ENCODE results near the gene ARID1B. TPM values are rescaled to one million over a fixed set of nuclear protein-coding genes. Genes with fewer than 3 reads are reported as not detected.

Gene ARID1B
- total and polyA plus RNA-seq, 7 donors = 8.1 to 61.1 (median 53.1) TPM

GRCh38 chr6:157005940-157006339 is 228.8 kb downstream of the ARID1B start:
- no peak for DNase-seq
- 31 to 51% (median 47%) methylated on average over 2 of the region's 2 CpGs for WGBS, 3 donors
- Histone ChIP-seq H3K4me1 (peaks cover 14% of the 10 kb centered on the region), H3K9me3 (no peaks in the 10 kb centered on the region), H3K27ac (no peak overlapping the region), H3K36me3 (ENCODE audit: insufficient read depth in 1 of 2, low read depth in 1 of 2) (no peaks in the 10 kb centered on the region), H3K4me3 (no peak overlapping the region), H3K27me3 (ENCODE audit: insufficient read depth in 3 of 3, low read length in 2 of 3) (no peaks in the 10 kb centered on the region)
- intact Hi-C loops (cut with DNase I) = no loop called here
- TF ChIP-seq CTCF (IDR thresholded peaks at IDR 0.05) = no peak
- no peak for ATAC-seq

GRCh38 chr6:157008568-157008967 is 231.4 kb downstream of the ARID1B start:
- 93 to 99% (median 93%) methylated on average over 7 of the region's 7 CpGs for WGBS, 3 donors
- no peaks in the 10 kb centered on the region for H3K27me3 ChIP-seq (ENCODE audit: insufficient read depth in 3 of 3, low read length in 2 of 3)
- no peaks in the 10 kb centered on the region for H3K36me3 ChIP-seq (ENCODE audit: insufficient read depth in 1 of 2, low read depth in 1 of 2)
- no peak overlapping the region for H3K27ac ChIP-seq
- peaks cover 22% of the 10 kb centered on the region for H3K4me1 ChIP-seq
- ATAC-seq = no peak
- TF ChIP-seq CTCF (IDR thresholded peaks at IDR 0.05) = no peak
- DNase-seq = no peak
- intact Hi-C loops (cut with DNase I) = no loop called here
- H3K4me3 ChIP-seq = no peak overlapping the region
- peaks cover 5% of the 10 kb centered on the region for H3K9me3 ChIP-seq

GRCh38 chr6:157012355-157012754 is 235.2 kb downstream of the ARID1B start:
- ATAC-seq = no peak
- TF ChIP-seq CTCF (IDR thresholded peaks at IDR 0.05) = no peak
- no peak for DNase-seq
- H3K4me3 ChIP-seq = no peak overlapping the region
- 79 to 96% (median 80%) methylated on average over 3 of the region's 3 CpGs for WGBS, 3 donors
- H3K27me3 ChIP-seq (ENCODE audit: insufficient read depth in 3 of 3, low read length in 2 of 3) = no peaks in the 10 kb centered on the region
- intact Hi-C loops (cut with DNase I) = loop anchor here (5.0 kb wide), 2 partner anchors 35 to 45 kb away; no protein-coding TSS in a partner anchor
- peaks cover 5% of the 10 kb centered on the region for H3K9me3 ChIP-seq
- H3K36me3 ChIP-seq (ENCODE audit: insufficient read depth in 1 of 2, low read depth in 1 of 2) = no peaks in the 10 kb centered on the region
- H3K4me1 ChIP-seq = peaks cover 32% of the 10 kb centered on the region
- no peak overlapping the region for H3K27ac ChIP-seq

- no peak overlapping the region for H3K4me3 ChIP-seq
- H3K27ac ChIP-seq = peak overlapping the region; percentile 3
- H3K36me3 ChIP-seq (ENCODE audit: insufficient read depth in 1 of 2, low read depth in 1 of 2) = no peaks in the 10 kb centered on the region
- H3K4me1 ChIP-seq = peaks cover 39% of the 10 kb centered on the region
- H3K9me3 ChIP-seq = peaks cover 5% of the 10 kb centered on the region
- TF ChIP-seq CTCF (IDR thresholded peaks at IDR 0.05) = no peak
- WGBS, 3 donors = 78 to 85% (median 80%) methylated on average over 7 of the region's 7 CpGs
- peak in 2 of 4 donors; percentile 44 to 51 for ATAC-seq
- no peak for DNase-seq
- no peaks in the 10 kb centered on the region for H3K27me3 ChIP-seq (ENCODE audit: insufficient read depth in 3 of 3, low read length in 2 of 3)
- intact Hi-C loops (cut with DNase I) = loop anchor here (2.0 to 5.0 kb wide), 3 partner anchors 36 to 53 kb away; no protein-coding TSS in a partner anchor
These were observed 236.6 kb downstream of the ARID1B start for GRCh38 chr6:157013649-157014304.

GRCh38 chr6:157014871-157015270 is 237.7 kb downstream of the ARID1B start:
- ATAC-seq (no peak), DNase-seq (no peak)
- peaks cover 50% of the 10 kb centered on the region for H3K4me1 ChIP-seq
- H3K27ac ChIP-seq = no peak overlapping the region
- H3K9me3 ChIP-seq = peaks cover 5% of the 10 kb centered on the region
- no peaks in the 10 kb centered on the region for H3K27me3 ChIP-seq (ENCODE audit: insufficient read depth in 3 of 3, low read length in 2 of 3)
- no peak for TF ChIP-seq CTCF (IDR thresholded peaks at IDR 0.05)
- no peak overlapping the region for H3K4me3 ChIP-seq
- intact Hi-C loops (cut with DNase I) = loop anchor here (2.0 to 5.0 kb wide), 4 partner anchors 33 to 54 kb away; no protein-coding TSS in a partner anchor
- no peaks in the 10 kb centered on the region for H3K36me3 ChIP-seq (ENCODE audit: insufficient read depth in 1 of 2, low read depth in 1 of 2)
- 34 to 54% (median 35%) methylated on average over 7 of the region's 7 CpGs for WGBS, 3 donors
